Hepatocyte (in vitro differentiated cells): ENCODE results near the gene IPO7. TPM values are rescaled to one million over a fixed set of nuclear protein-coding genes. Genes with fewer than 3 reads are reported as not detected.

Experiments
- DNase-seq: peaks from one replicate; pipeline ENCODE4 v3.0.0-alpha.2; 2016; ENCODE audit warnings: low spot score
- H2AFZ ChIP-seq: fragments of 200-600 bp; sonication (generic); 2 replicates; pipeline ENCODE4 v1.6.0; 2016; ENCODE audit warnings: antibody characterized with exemption, mild to moderate bottlenecking
- H3K27ac ChIP-seq: fragments of 200-600 bp; sonication (generic); 2 replicates; pipeline ENCODE4 v1.5.1; 2016; ENCODE audit warnings: mild to moderate bottlenecking
- H3K27me3 ChIP-seq: fragments of 200-600 bp; sonication (generic); 2 replicates; pipeline ENCODE4 v1.6.1; 2016
- H3K36me3 ChIP-seq: fragments of 200-600 bp; sonication (generic); replicated peaks from 2 replicates; pipeline ENCODE4 v1.5.1; 2016; ENCODE audit warnings: low read depth; ENCODE audit not compliant: insufficient read depth
- H3K4me1 ChIP-seq: fragments of 200-600 bp; sonication (generic); 2 replicates; pipeline ENCODE4 v1.5.1; 2016; ENCODE audit warnings: mild to moderate bottlenecking, moderate library complexity; ENCODE audit not compliant: insufficient read depth
- H3K4me2 ChIP-seq: fragments of 200-600 bp; sonication (generic); 2 replicates; pipeline ENCODE4 v1.6.0; 2016
- H3K4me3 ChIP-seq: fragments of 200-600 bp; sonication (generic); 2 replicates; pipeline ENCODE4 v1.5.1; 2016; ENCODE audit warnings: mild to moderate bottlenecking
- H3K79me2 ChIP-seq: fragments of 200-600 bp; sonication (generic); 2 replicates; pipeline ENCODE4 v1.6.0; 2017; ENCODE audit warnings: mild to moderate bottlenecking
- H3K9me2 ChIP-seq: fragments of 200-600 bp; sonication (generic); replicated peaks from 2 replicates; pipeline ENCODE4 v1.6.0; 2017; ENCODE audit warnings: mild to moderate bottlenecking; ENCODE audit not compliant: insufficient read depth
- H3K9me3 ChIP-seq: fragments of 200-600 bp; sonication (generic); 2 replicates; pipeline ENCODE4 v1.5.1; 2016; ENCODE audit warnings: low read depth, mild to moderate bottlenecking
- H4K20me1 ChIP-seq: fragments of 200-600 bp; sonication (generic); 2 replicates; pipeline ENCODE4 v1.6.0; 2016; ENCODE audit warnings: mild to moderate bottlenecking; ENCODE audit not compliant: insufficient read depth, poor library complexity, severe bottlenecking
- CTCF ChIP-seq: fragments of 200-600 bp; sonication (generic); IDR thresholded peaks from 2 replicates; pipeline ENCODE4 v1.5.1; 2016; ENCODE audit warnings: antibody characterized with exemption, mild to moderate bottlenecking; ENCODE audit not compliant: poor library complexity
- EZH2 ChIP-seq: fragments of 200-600 bp; sonication (generic); IDR thresholded peaks from 2 replicates; pipeline ENCODE4 v1.6.1; 2016; ENCODE audit warnings: antibody characterized with exemption, mild to moderate bottlenecking, borderline replicate concordance
- EZH2phosphoT487 ChIP-seq: fragments of 200-600 bp; sonication (generic); IDR thresholded peaks from one replicate; pipeline ENCODE4 v1.6.1; 2018; ENCODE audit warnings: antibody characterized with exemption, mild to moderate bottlenecking, low read depth, moderate library complexity; ENCODE audit not compliant: unreplicated experiment, severe bottlenecking
- WGBS: methylation state at CpG from one replicate; pipeline ENCODE4 v1.1.6; 2016; ENCODE audit warnings: low lambda C conversion rate; ENCODE audit errors: missing lambda C conversion rate; 5-methylcytosine and 5-hydroxymethylcytosine counted together
- polyA plus RNA-seq: library from polyadenylated mRNA; unstranded; fragments of >200 nt; fragmentation: Nextera tagmentation; extraction: Ambion mirVana; gene quantifications from 2 replicates; pipeline ENCODE4 v1.2.1, GENCODE V29; 2016
- total RNA-seq: library from RNA; depleted of rRNA; stranded (reverse); fragments of >200 nt; gene quantifications from 2 replicates; pipeline ENCODE4 v1.2.3, GENCODE V29; 2014

IPO7 gene
- total RNA-seq: 92.7 and 115 TPM in 2 replicates
- 5.3 and 6.4 TPM in 2 replicates for polyA plus RNA-seq

- peak within 1 kb of the TSS; percentile 78 for H3K4me2 ChIP-seq
- no peaks in the 10 kb centered on the region for H3K27me3 ChIP-seq
- peak within 1 kb of the TSS; percentile 92 for H3K27ac ChIP-seq
- TF ChIP-seq EZH2: no peak
- no peak for TF ChIP-seq EZH2phosphoT487
- peak; percentile 36 for TF ChIP-seq CTCF
- H4K20me1 ChIP-seq: peaks cover 45% of the 10 kb centered on the region
- DNase-seq: peak; percentile 94
- H3K36me3 ChIP-seq: no peaks in the 10 kb centered on the region
- H3K4me1 ChIP-seq: peaks cover 21% of the 10 kb centered on the region
- H2AFZ ChIP-seq: peak within 1 kb of the TSS; percentile 90
- H3K4me3 ChIP-seq: peak within 1 kb of the TSS; percentile 65
- under 1% methylated on average over 58 of the region's 70 CpGs for WGBS
- H3K9me3 ChIP-seq: no peaks in the 10 kb centered on the region
- H3K9me2 ChIP-seq: no peaks in the 10 kb centered on the region
- H3K79me2 ChIP-seq: peaks cover 47% of the 10 kb centered on the region
Measured at GRCh38 chr11:9384535-9385326, at the start of gene IPO7. Gene IPO7 (plus strand): TSS chr11:9384652. CDS start chr11:9384764, 112 bp downstream.

GRCh38 chr11:9341638-9342178 is 42.7 kb upstream of the IPO7 start:
- Histone ChIP-seq H3K9me3 (no peaks in the 10 kb centered on the region), H3K36me3 (no peaks in the 10 kb centered on the region), H3K4me3 (no peak overlapping the region), H3K27ac (no peak overlapping the region), H2AFZ (no peak overlapping the region), H3K9me2 (no peaks in the 10 kb centered on the region), H3K4me2 (no peak overlapping the region), H3K4me1 (no peaks in the 10 kb centered on the region), H3K27me3 (no peaks in the 10 kb centered on the region), H4K20me1 (no peaks in the 10 kb centered on the region), H3K79me2 (no peaks in the 10 kb centered on the region)
- 69% methylated on average over 5 of the region's 5 CpGs for WGBS
- TF ChIP-seq EZH2phosphoT487: no peak
- no peak for TF ChIP-seq EZH2
- no peak for TF ChIP-seq CTCF
- no peak for DNase-seq

GRCh38 chr11:9344061-9344680 is 40.3 kb upstream of the IPO7 start:
- Histone ChIP-seq H3K4me1 (no peaks in the 10 kb centered on the region), H3K4me3 (no peak overlapping the region), H3K36me3 (no peaks in the 10 kb centered on the region), H3K4me2 (no peak overlapping the region), H4K20me1 (no peaks in the 10 kb centered on the region), H3K27me3 (no peaks in the 10 kb centered on the region), H2AFZ (peak overlapping the region; percentile 31), H3K79me2 (no peaks in the 10 kb centered on the region), H3K9me2 (no peaks in the 10 kb centered on the region), H3K9me3 (no peaks in the 10 kb centered on the region), H3K27ac (no peak overlapping the region)
- 51% methylated on average over 3 of the region's 3 CpGs for WGBS
- DNase-seq: no peak
- TF ChIP-seq EZH2phosphoT487: no peak
- TF ChIP-seq EZH2: no peak
- TF ChIP-seq CTCF: no peak
